HEK293T (cell line): Measurements from ENCODE around the gene DUSP9.

Experiments used
- CTCF ChIA-PET: fragments of 350-600 bp; formaldehyde crosslinking; extraction: SDS; loops from one replicate; lab custom pipeline; 2021; ENCODE audit warnings: antibody characterized with exemption, inconsistent platforms; lab: Yijun Ruan, JAX
- POLR2A ChIA-PET: fragments of 350-600 bp; formaldehyde crosslinking; extraction: SDS; loops from one replicate; lab custom pipeline; 2020; ENCODE audit warnings: antibody characterized with exemption, inconsistent platforms; lab: Yijun Ruan, JAX
- DNase-seq: peaks from one replicate; pipeline ENCODE4 v3.0.0; 2012; ENCODE audit warnings: mixed read lengths; ENCODE audit errors: extremely low spot score
- ARNT ChIP-seq: fragments of 450-650 bp; IDR thresholded peaks from 2 replicates; pipeline ENCODE4 v1.6.1; 2017; ENCODE audit warnings: mild to moderate bottlenecking
- BHLHE40 ChIP-seq: fragments of 450-650 bp; IDR thresholded peaks from 2 replicates; pipeline ENCODE4 v1.6.1; 2016; ENCODE audit warnings: mild to moderate bottlenecking, moderate library complexity, borderline replicate concordance
- CTBP1 ChIP-seq: fragments of 450-650 bp; IDR thresholded peaks from 2 replicates; pipeline ENCODE4 v1.6.1; 2016; ENCODE audit warnings: borderline replicate concordance
- ELF4 ChIP-seq: fragments of 450-650 bp; IDR thresholded peaks from 2 replicates; pipeline ENCODE4 v1.6.1; 2017; ENCODE audit warnings: antibody characterized with exemption
- FOXA1 ChIP-seq: fragments of 450-650 bp; IDR thresholded peaks from 2 replicates; pipeline ENCODE4 v1.6.1; 2016; ENCODE audit warnings: mild to moderate bottlenecking
- FOXK2 ChIP-seq: fragments of 450-650 bp; IDR thresholded peaks from 2 replicates; pipeline ENCODE4 v1.6.1; 2016; ENCODE audit warnings: mild to moderate bottlenecking
- FOXM1 ChIP-seq: fragments of 450-650 bp; IDR thresholded peaks from 2 replicates; pipeline ENCODE4 v1.6.1; 2017; ENCODE audit warnings: mild to moderate bottlenecking, borderline replicate concordance
- HDGF ChIP-seq: fragments of 450-650 bp; IDR thresholded peaks from 2 replicates; pipeline ENCODE4 v1.6.1; 2017; ENCODE audit warnings: antibody characterized with exemption, borderline replicate concordance
- L3MBTL2 ChIP-seq: fragments of 450-650 bp; conservative IDR thresholded peaks from 2 replicates; pipeline ENCODE4 v1.6.1; 2016; ENCODE audit warnings: mild to moderate bottlenecking
- LEF1 ChIP-seq: fragments of 450-650 bp; IDR thresholded peaks from 2 replicates; pipeline ENCODE4 v1.6.1; 2017; ENCODE audit warnings: mild to moderate bottlenecking, borderline replicate concordance
- NFRKB ChIP-seq: fragments of 450-650 bp; IDR thresholded peaks from 2 replicates; pipeline ENCODE4 v1.6.1; 2016; ENCODE audit warnings: mild to moderate bottlenecking, moderate library complexity
- PKNOX1 ChIP-seq: fragments of 450-650 bp; IDR thresholded peaks from 2 replicates; pipeline ENCODE4 v1.6.1; 2016
- SP1 ChIP-seq: fragments of 450-650 bp; IDR thresholded peaks from 2 replicates; pipeline ENCODE4 v1.6.1; 2017
- SUZ12 ChIP-seq: fragments of 450-650 bp; IDR thresholded peaks from 2 replicates; pipeline ENCODE4 v1.6.1; 2016; ENCODE audit warnings: mild to moderate bottlenecking
- TARDBP ChIP-seq: fragments of 450-650 bp; IDR thresholded peaks from 2 replicates; pipeline ENCODE4 v1.6.1; 2016
- ZNF384 ChIP-seq: fragments of 450-650 bp; IDR thresholded peaks from 2 replicates; pipeline ENCODE4 v1.6.1; 2016

The DUSP9 gene

DNA sequence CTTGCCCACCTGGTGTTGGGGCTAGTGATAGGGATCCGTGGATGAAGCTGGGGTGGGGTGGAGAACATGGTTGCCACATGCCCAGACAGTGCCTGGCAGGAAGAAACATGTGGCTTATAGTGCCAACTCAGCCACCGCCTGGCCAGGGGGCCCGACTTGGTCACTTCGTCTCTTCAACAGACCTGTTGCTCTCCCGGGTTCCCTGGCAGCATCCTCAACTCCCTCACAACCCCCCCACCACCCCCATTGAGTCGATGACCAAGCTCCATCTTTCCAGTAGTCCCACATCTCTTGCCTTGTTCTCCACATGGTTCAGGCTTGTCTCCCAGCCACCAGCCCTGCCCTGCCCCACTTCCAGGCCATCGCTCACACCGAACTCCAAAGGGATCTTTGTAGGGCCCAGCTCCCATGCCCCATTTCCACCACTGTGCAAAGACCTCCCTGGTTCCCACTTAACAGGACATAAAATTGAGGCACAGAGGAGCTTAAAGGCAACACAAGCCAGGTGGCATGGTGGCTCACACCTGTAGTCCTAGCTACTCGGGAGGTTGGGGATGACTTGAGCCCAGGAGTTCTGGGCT is 18.8 kb downstream of the DUSP9 start:
- no peak for DNase-seq

DNA sequence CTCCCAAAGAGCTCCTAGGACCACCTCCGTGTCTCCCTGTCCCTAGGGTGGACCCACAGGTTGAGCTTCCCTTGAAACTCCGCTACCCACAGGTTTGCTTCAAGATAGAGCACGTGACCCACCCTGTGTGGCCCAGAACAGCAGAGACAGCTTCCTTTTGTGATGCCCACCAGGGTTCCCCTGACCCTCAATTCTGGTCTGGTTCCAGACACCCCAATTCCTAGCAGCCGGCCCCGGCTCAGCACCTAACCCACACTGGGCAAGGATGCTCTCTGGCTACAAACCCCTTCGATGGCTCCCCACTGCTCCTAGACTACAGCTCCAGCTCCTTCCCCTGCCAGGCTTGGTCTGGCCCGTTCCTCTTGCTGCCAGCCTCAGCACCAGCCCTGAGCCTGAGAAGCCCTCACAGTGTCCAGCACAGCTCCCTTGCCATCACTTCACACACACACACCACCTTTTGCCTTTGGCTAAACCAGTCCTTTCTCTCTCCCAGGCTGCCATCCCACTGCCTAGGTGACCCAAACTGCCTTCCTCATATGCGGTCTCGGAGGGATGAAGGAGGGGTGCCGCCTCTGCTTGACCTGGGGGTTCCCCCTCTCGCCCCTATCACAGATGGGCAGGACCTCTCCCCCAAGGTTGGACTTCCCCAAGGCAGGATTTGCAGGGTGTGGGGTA is 20.4 kb downstream of the DUSP9 start:
- no peak for DNase-seq
- CTCF ChIA-PET = interaction anchor here (0.6 to 3.1 kb wide), 30 partner anchors 10 to 726 kb away, joined by 3 to 37 read pairs (median 5); partner anchors contain the start of genes CCNQ and SLC6A8
- POLR2A ChIA-PET = interaction anchor here (1.3 to 2.1 kb wide), 2 partner anchors 23 to 58 kb away, joined by 3 to 6 read pairs; no protein-coding TSS in a partner anchor
- no peak for TF ChIP-seq NFRKB
- no peak for TF ChIP-seq ELF4
- no peak for TF ChIP-seq LEF1
- TF ChIP-seq TARDBP = no peak
- TF ChIP-seq BHLHE40 = no peak
- no peak for TF ChIP-seq PKNOX1
- no peak for TF ChIP-seq HDGF
- TF ChIP-seq L3MBTL2 = no peak
- no peak for TF ChIP-seq ZNF384
- TF ChIP-seq SUZ12 = no peak
- no peak for TF ChIP-seq FOXA1
- no peak for TF ChIP-seq ARNT
- TF ChIP-seq CTBP1 = no peak
- TF ChIP-seq SP1 = no peak
- no peak for TF ChIP-seq FOXM1
- no peak for TF ChIP-seq FOXK2

More for the DNA sequence above, 18.8 kb downstream of the DUSP9 start:
- TF ChIP-seq ELF4 = no peak
- no peak for TF ChIP-seq CTBP1
- no peak for TF ChIP-seq ZNF384
- TF ChIP-seq FOXM1 = no peak
- TF ChIP-seq BHLHE40 = no peak
- TF ChIP-seq NFRKB = no peak
- no peak for TF ChIP-seq ARNT
- no peak for TF ChIP-seq L3MBTL2
- no peak for TF ChIP-seq SUZ12
- TF ChIP-seq FOXK2 = no peak
- no peak for TF ChIP-seq TARDBP
- TF ChIP-seq FOXA1 = no peak
- TF ChIP-seq SP1 = no peak
- no peak for TF ChIP-seq LEF1
- TF ChIP-seq HDGF = no peak
- no peak for TF ChIP-seq PKNOX1
- ChIA-PET POLR2A (no interaction called here), CTCF (interaction anchor here (0.6 to 2.3 kb wide), 2 partner anchors 126 to 426 kb away, joined by 3 to 8 read pairs; no protein-coding TSS in a partner anchor)

GRCh38 chrX:153667956-153668396 is 21.0 kb downstream of the DUSP9 start:
- TF ChIP-seq ELF4 = no peak
- TF ChIP-seq FOXK2 = no peak
- TF ChIP-seq CTBP1 = no peak
- peak; percentile 91 for TF ChIP-seq L3MBTL2
- no peak for TF ChIP-seq ARNT
- TF ChIP-seq BHLHE40 = no peak
- CTCF ChIA-PET = interaction anchor here (0.5 to 3.1 kb wide), 34 partner anchors 10 to 726 kb away, joined by 3 to 37 read pairs (median 5); partner anchors contain the start of genes CCNQ and SLC6A8
- DNase-seq = peak; percentile 83
- POLR2A ChIA-PET = interaction anchor here (1.3 to 2.1 kb wide), 2 partner anchors 24 to 58 kb away, joined by 3 to 6 read pairs; no protein-coding TSS in a partner anchor

- ChIA-PET POLR2A (interaction anchor here (2.1 kb wide), 1 partner anchor 24 kb away, joined by 6 read pairs; no protein-coding TSS in a partner anchor), CTCF (interaction anchor here (0.5 to 3.1 kb wide), 41 partner anchors 8 to 727 kb away, joined by 3 to 37 read pairs (median 5); partner anchors contain the start of genes CCNQ, DUSP9 and SLC6A8)
- DNase-seq = no peak
These were observed 21.6 kb downstream of the DUSP9 start for GRCh38 chrX:153668423-153669173.

DNA sequence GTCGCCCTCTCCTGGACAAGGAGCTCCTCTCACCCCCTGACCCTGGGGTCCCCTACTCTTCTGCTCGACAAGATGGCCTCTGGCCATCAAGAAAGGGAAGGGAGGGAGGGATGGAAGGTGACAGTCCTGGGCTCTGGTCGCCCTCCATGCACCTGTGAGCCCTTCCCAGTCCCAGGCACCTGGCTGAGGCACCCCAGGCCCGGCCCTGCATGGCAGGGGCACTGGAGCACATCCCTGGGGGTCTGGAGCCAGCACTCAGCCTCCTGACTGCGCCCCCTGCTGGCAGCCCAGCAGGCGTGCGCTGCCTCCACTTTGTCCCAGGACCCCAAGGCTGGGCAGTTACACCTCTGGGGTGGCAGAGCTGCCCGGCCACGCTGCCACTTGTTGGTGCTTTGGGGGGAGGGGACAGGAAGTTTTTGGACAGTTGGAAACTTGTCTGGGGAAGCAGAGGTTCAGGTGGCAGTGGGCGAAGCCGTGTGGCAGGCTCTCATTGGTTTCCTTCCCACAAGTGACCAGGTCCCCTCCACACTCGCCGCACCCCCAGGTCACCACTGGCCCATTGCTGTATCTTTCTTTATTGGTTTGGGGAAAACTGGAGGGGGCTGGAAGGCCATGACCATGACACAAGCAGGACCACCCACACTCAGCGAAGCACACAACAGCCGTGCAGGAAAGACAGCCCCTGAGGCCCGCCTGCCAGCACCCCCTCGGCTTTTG is 22.3 kb downstream of the DUSP9 start:
- TF ChIP-seq FOXK2 (no peak), HDGF (peak; percentile 99)
- ChIA-PET CTCF (interaction anchor here (0.5 to 3.1 kb wide), 26 partner anchors 9 to 728 kb away, joined by 3 to 21 read pairs (median 4); partner anchors contain the start of genes DUSP9 and SLC6A8), POLR2A (no interaction called here)
- peak; percentile 81 for DNase-seq

More at GRCh38 chrX:153668423-153669173, 21.6 kb downstream of the DUSP9 start:
- no peak for TF ChIP-seq FOXA1
- no peak for TF ChIP-seq ZNF384
- no peak for TF ChIP-seq TARDBP
